Mesenchymal stem cell (in vitro differentiated cells and primary cell): Measurements from ENCODE around the gene MRPL30.

Source experiments
- DNase-seq: peaks from one replicate; pipeline ENCODE4 v3.0.0-alpha.2; 2013
- H2AFZ ChIP-seq: one replicate; pipeline ENCODE4 v1.6.1; 2013; ENCODE audit warnings: low read depth, mild to moderate bottlenecking, control low read depth, inconsistent platforms, low read length, moderate library complexity
- H2AK5ac ChIP-seq: 2 replicates; pipeline ENCODE4 v1.6.1; 2013; ENCODE audit warnings: low read length, moderate library complexity, mild to moderate bottlenecking, inconsistent platforms; ENCODE audit not compliant: severe bottlenecking
- H2BK120ac ChIP-seq: one replicate; pipeline ENCODE4 v1.6.1; 2013; ENCODE audit warnings: low read depth, mild to moderate bottlenecking, inconsistent platforms, low read length, moderate library complexity
- H2BK12ac ChIP-seq, 2 experiments: one replicate each; pipeline ENCODE4 v1.6.1; 2013; ENCODE audit warnings: inconsistent platforms in 2 of 2, low read length in 2 of 2, mild to moderate bottlenecking in 2 of 2, moderate library complexity in 2 of 2, control low read depth in 1 of 2
- H2BK15ac ChIP-seq: one replicate; pipeline ENCODE4 v1.6.1; 2013; ENCODE audit warnings: mild to moderate bottlenecking, low read depth, inconsistent platforms; ENCODE audit not compliant: poor library complexity, severe bottlenecking
- H2BK5ac ChIP-seq: 2 replicates; pipeline ENCODE4 v1.6.1; 2013; ENCODE audit warnings: low read depth, mild to moderate bottlenecking, low read length, control low read depth, inconsistent platforms; ENCODE audit not compliant: poor library complexity, severe bottlenecking
- H3K14ac ChIP-seq, 2 experiments: one replicate each; pipeline ENCODE4 v1.6.1; 2013; ENCODE audit warnings: inconsistent platforms in 2 of 2, low read length in 2 of 2, control low read depth in 1 of 2, mild to moderate bottlenecking in 1 of 2, moderate library complexity in 1 of 2
- H3K18ac ChIP-seq, 2 experiments: one replicate each; pipeline ENCODE4 v1.6.1; 2013; ENCODE audit warnings: inconsistent platforms in 2 of 2, low read length in 2 of 2, control low read depth in 1 of 2, low read depth in 1 of 2, mild to moderate bottlenecking in 1 of 2
- H3K23ac ChIP-seq, 2 experiments: one replicate each; pipeline ENCODE4 v1.6.1; 2013; ENCODE audit warnings: inconsistent platforms in 2 of 2, low read length in 2 of 2, mild to moderate bottlenecking in 2 of 2, moderate library complexity in 2 of 2, control low read depth in 1 of 2
- H3K27ac ChIP-seq: 2 replicates; pipeline ENCODE4 v1.5.1; 2013; ENCODE audit warnings: mild to moderate bottlenecking, moderate library complexity, low read length, control low read depth, inconsistent platforms; ENCODE audit not compliant: poor library complexity, severe bottlenecking
- H3K27me3 ChIP-seq, 2 experiments: 2 replicates each; pipeline versions ENCODE4 v1.6.1 to v1.7.0; 2013; ENCODE audit warnings: low read length in 2 of 2, mild to moderate bottlenecking in 2 of 2, moderate library complexity in 2 of 2, control low read depth in 1 of 2, inconsistent platforms in 1 of 2; ENCODE audit not compliant: control insufficient read depth in 1 of 2, insufficient read depth in 1 of 2
- H3K36me3 ChIP-seq, 2 experiments: 2 replicates each; pipeline versions ENCODE4 v1.6.1 to v1.7.0; 2013; ENCODE audit warnings: low read length in 2 of 2, control low read depth in 1 of 2, inconsistent platforms in 1 of 2, low read depth in 1 of 2, mild to moderate bottlenecking in 1 of 2; ENCODE audit not compliant: insufficient read depth in 2 of 2, control insufficient read depth in 1 of 2
- H3K4ac ChIP-seq, 2 experiments: one replicate each; pipeline ENCODE4 v1.6.1; 2013; ENCODE audit warnings: inconsistent platforms in 2 of 2, low read length in 2 of 2, mild to moderate bottlenecking in 2 of 2, moderate library complexity in 2 of 2, control low read depth in 1 of 2, low read depth in 1 of 2
- H3K4me1 ChIP-seq: 2 replicates; pipeline ENCODE4 v1.6.1; 2013; ENCODE audit warnings: low read depth, low read length, control low read depth; ENCODE audit not compliant: control insufficient read depth, insufficient read depth
- H3K4me2 ChIP-seq: 2 replicates; pipeline ENCODE4 v1.6.1; 2013; ENCODE audit warnings: low read length, mild to moderate bottlenecking, inconsistent platforms; ENCODE audit not compliant: poor library complexity, severe bottlenecking
- H3K4me3 ChIP-seq, 2 experiments: 2 replicates each; pipeline versions ENCODE4 v1.5.1 to v1.7.0; 2013; ENCODE audit warnings: low read length in 2 of 2, mild to moderate bottlenecking in 2 of 2, control low read depth in 1 of 2, low read depth in 1 of 2; ENCODE audit not compliant: insufficient read depth in 1 of 2
- H3K79me1 ChIP-seq: replicated peaks from 2 replicates; pipeline ENCODE4 v1.6.1; 2013; ENCODE audit warnings: mild to moderate bottlenecking, control low read depth, low read length, inconsistent platforms; ENCODE audit not compliant: poor library complexity, severe bottlenecking
- H3K9ac ChIP-seq: 2 replicates; pipeline ENCODE4 v1.7.0; 2013; ENCODE audit warnings: mild to moderate bottlenecking, low read length, moderate library complexity
- H3K9me3 ChIP-seq: 2 replicates; pipeline ENCODE4 v1.7.0; 2013; ENCODE audit warnings: mild to moderate bottlenecking, low read length; ENCODE audit not compliant: control insufficient read depth
- H4K8ac ChIP-seq: one replicate; pipeline ENCODE4 v1.6.1; 2013; ENCODE audit warnings: inconsistent platforms, mild to moderate bottlenecking, low read length, moderate library complexity
- H4K91ac ChIP-seq: one replicate; pipeline ENCODE4 v1.6.1; 2013; ENCODE audit warnings: mild to moderate bottlenecking, low read length, inconsistent platforms
- WGBS: methylation state at CpG from one replicate; pipeline ENCODE4 v1.1.7; 2013; ENCODE audit warnings: mixed read lengths; 5-methylcytosine and 5-hydroxymethylcytosine counted together

Gene MRPL30

GRCh38 chr2:99183025-99183424, 2.0 kb downstream of the MRPL30 start:
- H3K9ac ChIP-seq: no peak overlapping the region
- H2AFZ ChIP-seq: no peak overlapping the region
- H3K4me2 ChIP-seq: no peak overlapping the region
- H3K9me3 ChIP-seq: no peaks in the 10 kb centered on the region
- peaks cover 0 to 10% of the 10 kb centered on the region in 2 experiments for H3K36me3 ChIP-seq
- H4K91ac ChIP-seq: no peak overlapping the region
- H2BK120ac ChIP-seq: no peak overlapping the region
- no peak overlapping the region for H3K18ac ChIP-seq
- no peak overlapping the region for H2BK12ac ChIP-seq
- H2BK5ac ChIP-seq: no peak overlapping the region
- no peak overlapping the region for H2AK5ac ChIP-seq
- DNase-seq: no peak
- no peak overlapping the region for H4K8ac ChIP-seq
- H2BK15ac ChIP-seq: no peak overlapping the region
- no peaks in the 10 kb centered on the region for H3K27me3 ChIP-seq
- H3K4me3 ChIP-seq: peak overlapping the region in 1 of 2 experiments; percentile 23
- WGBS: 96% methylated on average over 3 of the region's 3 CpGs
- no peak overlapping the region for H3K4ac ChIP-seq
- H3K27ac ChIP-seq: no peak overlapping the region
- H3K23ac ChIP-seq: no peak overlapping the region
- H3K14ac ChIP-seq: no peak overlapping the region
- peaks cover 23% of the 10 kb centered on the region for H3K79me1 ChIP-seq
- peaks cover 4% of the 10 kb centered on the region for H3K4me1 ChIP-seq

GRCh38 chr2:99184811-99185210, 3.8 kb downstream of the MRPL30 start:
- Histone ChIP-seq H2BK5ac (no peak overlapping the region), H3K14ac (no peak overlapping the region), H2BK120ac (no peak overlapping the region), H4K8ac (no peak overlapping the region), H3K9me3 (no peaks in the 10 kb centered on the region), H3K4me1 (peaks cover 4% of the 10 kb centered on the region), H2BK12ac (no peak overlapping the region), H3K4me3 (no peak overlapping the region), H2AFZ (no peak overlapping the region), H3K23ac (no peak overlapping the region), H3K27ac (no peak overlapping the region), H3K36me3 (peaks cover 0 to 26% of the 10 kb centered on the region in 2 experiments), H3K4ac (no peak overlapping the region), H3K18ac (no peak overlapping the region), H2AK5ac (no peak overlapping the region), H3K27me3 (no peaks in the 10 kb centered on the region), H2BK15ac (no peak overlapping the region), H3K79me1 (peaks cover 18% of the 10 kb centered on the region), H3K9ac (no peak overlapping the region), H4K91ac (no peak overlapping the region), H3K4me2 (no peak overlapping the region)
- no peak for DNase-seq
- WGBS: 61% methylated on average over 4 of the region's 6 CpGs

- no peak overlapping the region for H3K23ac ChIP-seq
- H4K91ac ChIP-seq: no peak overlapping the region
- no peak overlapping the region for H2BK5ac ChIP-seq
Measured at GRCh38 chr2:99187011-99187410, 6.0 kb downstream of the MRPL30 start.

GRCh38 chr2:99188357-99188756, 7.4 kb downstream of the MRPL30 start:
- peaks cover 0 to 53% of the 10 kb centered on the region in 2 experiments for H3K36me3 ChIP-seq
- no peaks in the 10 kb centered on the region for H3K27me3 ChIP-seq
- H2BK12ac ChIP-seq: no peak overlapping the region
- no peak overlapping the region for H3K4ac ChIP-seq
- H4K91ac ChIP-seq: no peak overlapping the region
- H3K23ac ChIP-seq: no peak overlapping the region
- peaks cover 1% of the 10 kb centered on the region for H3K4me1 ChIP-seq
- WGBS: 100% methylated on average over 1 of the region's 3 CpGs
- no peaks in the 10 kb centered on the region for H3K9me3 ChIP-seq
- no peak overlapping the region for H3K18ac ChIP-seq
- peaks cover 20% of the 10 kb centered on the region for H3K79me1 ChIP-seq
- DNase-seq: no peak
- no peak overlapping the region for H3K4me2 ChIP-seq
- no peak overlapping the region for H3K4me3 ChIP-seq
- no peak overlapping the region for H3K14ac ChIP-seq
- no peak overlapping the region for H3K27ac ChIP-seq
- no peak overlapping the region for H2BK15ac ChIP-seq
- H4K8ac ChIP-seq: no peak overlapping the region
- H3K9ac ChIP-seq: no peak overlapping the region
- H2BK120ac ChIP-seq: no peak overlapping the region
- H2BK5ac ChIP-seq: no peak overlapping the region
- no peak overlapping the region for H2AFZ ChIP-seq
- no peak overlapping the region for H2AK5ac ChIP-seq

More at GRCh38 chr2:99187011-99187410, 6.0 kb downstream of the MRPL30 start:
- H3K27me3 ChIP-seq: no peaks in the 10 kb centered on the region
- H2AK5ac ChIP-seq: no peak overlapping the region
- DNase-seq: no peak
- no peak overlapping the region for H2AFZ ChIP-seq
- H2BK15ac ChIP-seq: no peak overlapping the region
- peaks cover 4% of the 10 kb centered on the region for H3K4me1 ChIP-seq
- no peak overlapping the region for H3K4me2 ChIP-seq
- no peak overlapping the region for H3K18ac ChIP-seq
- no peak overlapping the region for H4K8ac ChIP-seq
- H2BK12ac ChIP-seq: no peak overlapping the region
- H3K4me3 ChIP-seq: no peak overlapping the region
- H3K79me1 ChIP-seq: peaks cover 23% of the 10 kb centered on the region
- H3K4ac ChIP-seq: no peak overlapping the region
- no peaks in the 10 kb centered on the region for H3K9me3 ChIP-seq
- peaks cover 0 to 46% of the 10 kb centered on the region in 2 experiments for H3K36me3 ChIP-seq
- no peak overlapping the region for H3K27ac ChIP-seq
- H3K14ac ChIP-seq: no peak overlapping the region
- no peak overlapping the region for H3K9ac ChIP-seq
- no peak overlapping the region for H2BK120ac ChIP-seq
